Small intestine (tissue), 7 donors: ENCODE results near the gene PLSCR4. TPM values are rescaled to one million over a fixed set of nuclear protein-coding genes. Genes with fewer than 3 reads are reported as not detected.
A peak's percentile ranks its signal among the peaks of the same experiment; 100 is the strongest.

Experiments
- DNase-seq, 2 donors: peaks; one replicate each; pipeline versions ENCODE4 v3.0.0 to v3.0.0-alpha.2; 2013
- FAIRE-seq: peaks from 2 replicates; lab custom pipeline; 2012; peaks lifted over from hg19 to GRCh38; lab: Jason Lieb, UNC
- H3K27ac ChIP-seq, 3 donors: one replicate each; pipeline ENCODE4 v1.5.1; 2013; ENCODE audit warnings: low read length in 2 of 3, mild to moderate bottlenecking in 2 of 3, control low read depth in 1 of 3, inconsistent platforms in 1 of 3, low read depth in 1 of 3, moderate library complexity in 1 of 3
- H3K27me3 ChIP-seq, 3 donors: one replicate each; pipeline ENCODE4 v1.6.1; 2013; ENCODE audit warnings: low read length in 3 of 3, inconsistent platforms in 1 of 3; ENCODE audit not compliant: control insufficient read depth in 3 of 3, insufficient read depth in 3 of 3
- H3K36me3 ChIP-seq, 3 donors: one replicate each; pipeline ENCODE4 v1.6.1; 2013; ENCODE audit warnings: low read length in 3 of 3, inconsistent platforms in 1 of 3, low read depth in 1 of 3, mild to moderate bottlenecking in 1 of 3, moderate library complexity in 1 of 3; ENCODE audit not compliant: control insufficient read depth in 3 of 3, insufficient read depth in 2 of 3
- H3K4me1 ChIP-seq, 3 donors: one replicate each; pipeline ENCODE4 v1.6.1; 2013; ENCODE audit warnings: low read length in 2 of 3, inconsistent platforms in 1 of 3, low read depth in 1 of 3, mild to moderate bottlenecking in 1 of 3, moderate library complexity in 1 of 3; ENCODE audit not compliant: control insufficient read depth in 3 of 3, insufficient read depth in 2 of 3
- H3K4me3 ChIP-seq, 3 donors: one replicate each; pipeline ENCODE4 v1.5.1; 2013; ENCODE audit warnings: low read length in 3 of 3, control low read depth in 1 of 3, inconsistent platforms in 1 of 3, low read depth in 1 of 3, mild to moderate bottlenecking in 1 of 3, moderate library complexity in 1 of 3
- H3K9me3 ChIP-seq, 2 donors: one replicate each; pipeline ENCODE4 v1.6.1; 2013; ENCODE audit warnings: low read depth in 1 of 2, low read length in 1 of 2; ENCODE audit not compliant: control insufficient read depth in 2 of 2, insufficient read depth in 1 of 2
- WGBS, 3 donors: extraction: QIAGEN DNeasy Blood & Tissue Kit; methylation state at CpG; one replicate each; pipeline ENCODE4 v1.1.7; 2013; 5-methylcytosine and 5-hydroxymethylcytosine counted together
- polyA plus RNA-seq, 4 donors: library from polyadenylated mRNA; stranded (reverse) in 3 of 4; unstranded in 1 of 4; fragments of 200-250 nt in 3 of 4; fragments of 120-200 nt in 1 of 4; gene quantifications; one replicate each; pipeline versions ENCODE4 v1.2.1 to v1.2.3, GENCODE V29; 2013
- donor health status: healthy with polysubstance abuse.
- donor health status: control.
- donor health status: control.
- donor health status: Bipolar disorder and iron deficiency.
- donor health status: healthy.

PLSCR4 gene
- polyA plus RNA-seq, 4 donors: 1.6 to 18.6 (median 9.1) TPM

GRCh38 chr3:146159616-146160320, 91.1 kb downstream of the PLSCR4 start:
- H3K4me1 ChIP-seq: peaks cover 0 to 48% (median 3%) of the 10 kb centered on the region in 3 donors
- no peaks in the 10 kb centered on the region for H3K9me3 ChIP-seq
- peak overlapping the region; percentile 94 to 97 (median 96) for H3K27ac ChIP-seq
- no peaks in the 10 kb centered on the region for H3K36me3 ChIP-seq
- 3 to 14% (median 7%) methylated on average over 7 of the region's 7 CpGs for WGBS, 3 donors
- DNase-seq: peak in 1 of 2 donors; percentile 25
- H3K4me3 ChIP-seq: peak overlapping the region; percentile 76 to 88 (median 86)
- no peak for FAIRE-seq
- H3K27me3 ChIP-seq: no peaks in the 10 kb centered on the region

GRCh38 chr3:146159037-146159436, 91.9 kb downstream of the PLSCR4 start:
- no peaks in the 10 kb centered on the region for H3K36me3 ChIP-seq
- peaks cover 0 to 46% (median 3%) of the 10 kb centered on the region in 3 donors for H3K4me1 ChIP-seq
- no peak for FAIRE-seq
- peak overlapping the region in 2 of 3 donors; percentile 35 to 88 for H3K4me3 ChIP-seq
- H3K9me3 ChIP-seq: no peaks in the 10 kb centered on the region
- no peak for DNase-seq
- peak overlapping the region in 2 of 3 donors; percentile 20 to 94 for H3K27ac ChIP-seq
- H3K27me3 ChIP-seq: no peaks in the 10 kb centered on the region
- WGBS, 3 donors: 14 to 52% (median 25%) methylated on average over 4 of the region's 4 CpGs

GRCh38 chr3:146157325-146158060, 93.4 kb downstream of the PLSCR4 start:
- Histone ChIP-seq H3K4me1 (peaks cover 2 to 54% (median 11%) of the 10 kb centered on the region in 3 donors), H3K27me3 (no peaks in the 10 kb centered on the region), H3K36me3 (no peaks in the 10 kb centered on the region), H3K9me3 (no peaks in the 10 kb centered on the region), H3K4me3 (no peak overlapping the region), H3K27ac (peak overlapping the region in 1 of 3 donors; percentile 94)
- WGBS, 3 donors: 54 to 68% (median 60%) methylated on average over 2 of the region's 2 CpGs
- FAIRE-seq: no peak
- DNase-seq: no peak

- Histone ChIP-seq H3K9me3 (no peaks in the 10 kb centered on the region), H3K4me1 (peaks cover 2 to 52% (median 13%) of the 10 kb centered on the region in 3 donors), H3K27ac (peak overlapping the region; percentile 65 to 94 (median 74)), H3K27me3 (no peaks in the 10 kb centered on the region), H3K4me3 (no peak overlapping the region), H3K36me3 (peaks cover 0 to 3% (median 2%) of the 10 kb centered on the region in 3 donors)
- DNase-seq: peak; percentile 52 to 64
- FAIRE-seq: no peak
- WGBS, 3 donors: 35 to 65% (median 37%) methylated on average over 3 of the region's 3 CpGs
Measured at GRCh38 chr3:146156666-146157314, 94.1 kb downstream of the PLSCR4 start.

- Histone ChIP-seq H3K27ac (peak overlapping the region; percentile 71 to 94 (median 74)), H3K36me3 (peaks cover 0 to 6% (median 3%) of the 10 kb centered on the region in 3 donors), H3K4me3 (peak overlapping the region in 1 of 3 donors; percentile 16), H3K9me3 (no peaks in the 10 kb centered on the region), H3K4me1 (peaks cover 2 to 51% (median 13%) of the 10 kb centered on the region in 3 donors), H3K27me3 (no peaks in the 10 kb centered on the region)
- no peak for FAIRE-seq
- WGBS, 3 donors: 14 to 41% (median 32%) methylated on average over 4 of the region's 4 CpGs
- DNase-seq: peak in 1 of 2 donors; percentile 41
Measured at GRCh38 chr3:146156095-146156494, 94.8 kb downstream of the PLSCR4 start.

- FAIRE-seq (no peak), DNase-seq (peak in 1 of 2 donors; percentile 67)
- 9 to 43% (median 22%) methylated on average over 2 of the region's 2 CpGs for WGBS, 3 donors
- Histone ChIP-seq H3K27me3 (no peaks in the 10 kb centered on the region), H3K27ac (peak overlapping the region in 1 of 3 donors; percentile 94), H3K4me3 (no peak overlapping the region), H3K9me3 (no peaks in the 10 kb centered on the region), H3K4me1 (peaks cover 2 to 51% (median 13%) of the 10 kb centered on the region in 3 donors), H3K36me3 (peaks cover 0 to 8% (median 3%) of the 10 kb centered on the region in 3 donors)
Measured at GRCh38 chr3:146154995-146155394, 95.9 kb downstream of the PLSCR4 start.

- DNase-seq (peak; percentile 59 to 62), FAIRE-seq (peak; percentile 68)
- 20 to 79% (median 42%) methylated on average over 1 of the region's 1 CpG for WGBS, 3 donors
- peak overlapping the region in 1 of 3 donors; percentile 94 for H3K27ac ChIP-seq
- H3K36me3 ChIP-seq: peaks cover 0 to 8% (median 3%) of the 10 kb centered on the region in 3 donors
- no peaks in the 10 kb centered on the region for H3K9me3 ChIP-seq
- H3K27me3 ChIP-seq: no peaks in the 10 kb centered on the region
- H3K4me3 ChIP-seq: no peak overlapping the region
- peaks cover 2 to 51% (median 13%) of the 10 kb centered on the region in 3 donors for H3K4me1 ChIP-seq
Measured at GRCh38 chr3:146154316-146154715, 96.6 kb downstream of the PLSCR4 start.

GRCh38 chr3:146153429-146153828, 97.5 kb downstream of the PLSCR4 start:
- H3K4me3 ChIP-seq: no peak overlapping the region
- peaks cover 0 to 8% (median 3%) of the 10 kb centered on the region in 3 donors for H3K36me3 ChIP-seq
- H3K4me1 ChIP-seq: peaks cover 2 to 54% (median 13%) of the 10 kb centered on the region in 3 donors
- DNase-seq (peak in 1 of 2 donors; percentile 28), FAIRE-seq (no peak)
- peak overlapping the region in 1 of 3 donors; percentile 94 for H3K27ac ChIP-seq
- H3K27me3 ChIP-seq: no peaks in the 10 kb centered on the region
- WGBS, 3 donors: 35 to 71% (median 56%) methylated on average over 4 of the region's 4 CpGs
- no peaks in the 10 kb centered on the region for H3K9me3 ChIP-seq
